PFSK-1 (cell line): ENCODE data around the gene ZNF428.
A peak's percentile ranks its signal among the peaks of the same experiment; 100 is the strongest.

Experiments used
- FOXP2 ChIP-seq: optimal IDR thresholded peaks from 2 replicates; pipeline ENCODE3; 2011; ENCODE audit warnings: borderline replicate concordance, control low read depth, inconsistent platforms; ENCODE audit not compliant: insufficient read depth; ENCODE audit errors: extremely low read length, extremely low read depth
- POLR2AphosphoS5 ChIP-seq: IDR thresholded peaks from 2 replicates; pipeline ENCODE4 v1.6.1; 2012; ENCODE audit warnings: low read depth, mild to moderate bottlenecking, control low read depth, low read length, moderate library complexity
- REST ChIP-seq, 2 experiments: IDR thresholded peaks; 2 replicates each; pipeline versions ENCODE4 v1.6.1 to v1.8.0; 2011 to 2012; ENCODE audit warnings: low read depth in 2 of 2, low read length in 2 of 2, control low read depth in 1 of 2, inconsistent platforms in 1 of 2, mild to moderate bottlenecking in 1 of 2, moderate library complexity in 1 of 2; ENCODE audit not compliant: insufficient read depth in 1 of 2
- SIN3A ChIP-seq: IDR thresholded peaks from 2 replicates; pipeline ENCODE4 v1.6.1; 2012; ENCODE audit warnings: mild to moderate bottlenecking, low read length, moderate library complexity, borderline replicate concordance; ENCODE audit not compliant: insufficient read depth
- TAF1 ChIP-seq: IDR thresholded peaks from 2 replicates; pipeline ENCODE4 v1.6.1; 2012; ENCODE audit warnings: low read length, control low read depth, borderline replicate concordance; ENCODE audit not compliant: insufficient read depth

Gene ZNF428

DNA sequence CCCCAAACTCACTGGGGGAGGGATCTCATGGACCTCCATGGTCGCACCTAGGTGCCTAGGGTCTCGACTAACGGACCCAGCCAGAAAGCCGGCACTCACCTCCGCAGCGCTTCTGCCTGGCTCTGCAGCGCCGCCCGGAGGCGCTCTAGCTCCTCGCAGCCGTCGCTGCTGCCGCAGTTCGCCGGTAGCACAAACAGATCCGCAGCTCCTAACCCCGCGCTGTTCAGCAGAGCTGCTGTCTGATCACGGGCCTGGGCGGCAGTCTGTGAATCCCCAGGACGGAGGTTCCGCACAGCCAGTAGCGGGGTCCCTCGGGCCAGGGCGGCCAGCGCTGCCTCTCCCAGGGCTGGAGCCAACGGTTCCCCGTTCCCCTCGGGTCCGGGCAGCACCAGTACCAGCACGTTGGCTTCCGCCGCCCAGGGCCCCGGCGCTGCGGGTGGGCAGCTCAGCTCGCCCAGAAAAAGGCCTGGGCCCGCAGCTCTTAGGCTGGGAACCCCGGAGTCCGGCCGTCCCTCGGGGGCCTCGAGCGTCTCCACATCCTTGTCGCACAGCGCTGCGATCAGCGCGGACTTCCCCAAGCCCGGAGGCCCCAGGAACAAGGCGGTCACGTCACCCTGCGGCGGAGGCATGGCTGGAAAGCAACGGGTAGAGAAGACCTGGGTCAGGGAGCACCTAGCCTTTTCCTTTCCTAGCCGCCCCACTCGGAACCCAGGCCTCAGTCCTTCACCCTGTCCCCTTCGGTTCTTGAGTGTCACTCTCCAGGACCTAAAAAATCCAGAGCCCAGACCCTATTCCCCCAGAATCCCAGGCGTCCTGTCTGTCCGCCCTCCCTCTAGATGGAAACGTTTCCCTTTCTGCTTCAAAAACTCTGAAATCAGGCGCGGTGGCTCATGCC, 24.5 kb downstream of the ZNF428 start:
- TF ChIP-seq REST (IDR thresholded peaks at IDR 0.05; ENCODE audit: insufficient read depth in 1 of 2, low read depth in 2 of 2, low read length in 2 of 2) (no peak), SIN3A (no peak; the same call in 1 of the 2 replicates), FOXP2 (peak; percentile 44), POLR2AphosphoS5 (no peak)

- no peak for TF ChIP-seq REST (IDR thresholded peaks at IDR 0.05; ENCODE audit: insufficient read depth in 1 of 2, low read depth in 2 of 2, low read length in 2 of 2)
Measured at GRCh38 chr19:43594081-43594697, 25.2 kb downstream of the ZNF428 start.

- TF ChIP-seq POLR2AphosphoS5 = no peak
- TF ChIP-seq SIN3A = no peak
Measured at GRCh38 chr19:43592800-43593350, 26.6 kb downstream of the ZNF428 start.

DNA sequence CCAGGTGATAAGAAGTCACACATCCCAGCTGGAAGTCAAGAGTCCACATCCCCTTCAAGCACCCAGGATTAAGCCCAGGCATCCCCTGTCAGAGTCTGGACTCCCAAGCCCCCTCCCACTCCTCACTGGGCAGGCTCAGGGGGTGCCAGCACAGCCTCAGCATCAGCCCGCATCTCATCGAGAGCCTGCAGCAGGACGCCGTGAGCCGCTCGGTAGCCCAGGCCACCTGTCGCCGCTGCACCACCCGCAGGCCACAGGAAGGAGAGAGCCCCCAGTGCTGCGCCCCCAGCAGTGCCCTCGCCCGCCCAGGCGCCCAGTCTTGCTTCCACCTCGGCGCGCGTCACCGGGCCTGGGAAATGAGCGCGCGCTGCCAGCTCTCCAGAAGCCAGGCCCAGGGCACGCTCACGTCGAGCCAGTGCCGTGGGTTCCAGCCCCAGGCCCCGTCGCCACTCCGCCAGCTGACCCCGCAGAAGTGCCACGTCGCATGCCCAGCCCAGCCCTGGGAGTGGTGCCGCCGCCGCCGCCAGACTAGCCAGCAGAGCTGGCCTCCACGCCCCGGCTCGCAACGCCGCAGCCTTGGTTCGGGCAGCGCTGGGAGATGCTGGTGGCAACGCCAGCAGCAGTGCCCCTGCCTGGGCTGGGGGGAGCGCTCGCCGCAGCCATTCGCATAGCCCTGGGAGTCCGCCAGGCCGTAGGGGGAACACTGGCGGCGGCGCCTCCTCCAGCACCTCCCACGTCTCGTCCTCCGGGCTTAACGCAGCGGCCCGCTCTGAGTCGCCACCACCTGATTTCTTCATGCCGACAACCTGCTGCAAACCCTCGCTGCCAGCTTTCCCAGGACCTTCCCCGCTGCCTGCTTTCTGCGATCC, 27.3 kb downstream of the ZNF428 start:
- TF ChIP-seq SIN3A (no peak), POLR2AphosphoS5 (no peak), TAF1 (no peak), REST (IDR thresholded peaks at IDR 0.05; ENCODE audit: insufficient read depth in 1 of 2, low read depth in 2 of 2, low read length in 2 of 2) (no peak), FOXP2 (no peak)

GRCh38 chr19:43589678-43590077, 29.8 kb downstream of the ZNF428 start:
- TF ChIP-seq FOXP2 (no peak), TAF1 (no peak), SIN3A (no peak), POLR2AphosphoS5 (no peak), REST (IDR thresholded peaks at IDR 0.05; ENCODE audit: insufficient read depth in 1 of 2, low read depth in 2 of 2, low read length in 2 of 2) (no peak)
